Measurements from ENCODE around the gene TTLL11.

DNA sequence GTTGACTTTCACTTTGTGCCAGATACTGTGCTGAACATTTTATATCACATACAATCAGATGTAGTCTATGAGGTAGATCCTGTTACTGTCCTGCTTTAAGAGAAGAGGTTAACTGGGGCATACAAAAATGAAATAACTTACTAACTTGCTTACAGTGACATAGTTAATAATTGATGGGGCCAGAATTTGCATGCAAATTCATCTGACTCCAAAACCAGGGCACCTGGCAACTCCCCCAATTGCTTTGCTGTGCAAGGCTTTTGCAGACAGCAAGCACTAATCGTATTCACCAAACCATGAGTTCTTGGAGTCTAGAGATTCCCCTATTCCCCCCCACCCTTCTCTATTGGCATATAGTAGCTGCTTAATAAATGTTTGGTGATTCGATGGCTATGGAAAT, 155.9 kb downstream of the TTLL11 start:
- TF ChIP-seq EP300 (IDR thresholded peaks at IDR 0.05), result no peak
- TF ChIP-seq POLR2A (IDR thresholded peaks at IDR 0.05; ENCODE audit: low read depth), result no peak
- TF ChIP-seq, protein P1, sequence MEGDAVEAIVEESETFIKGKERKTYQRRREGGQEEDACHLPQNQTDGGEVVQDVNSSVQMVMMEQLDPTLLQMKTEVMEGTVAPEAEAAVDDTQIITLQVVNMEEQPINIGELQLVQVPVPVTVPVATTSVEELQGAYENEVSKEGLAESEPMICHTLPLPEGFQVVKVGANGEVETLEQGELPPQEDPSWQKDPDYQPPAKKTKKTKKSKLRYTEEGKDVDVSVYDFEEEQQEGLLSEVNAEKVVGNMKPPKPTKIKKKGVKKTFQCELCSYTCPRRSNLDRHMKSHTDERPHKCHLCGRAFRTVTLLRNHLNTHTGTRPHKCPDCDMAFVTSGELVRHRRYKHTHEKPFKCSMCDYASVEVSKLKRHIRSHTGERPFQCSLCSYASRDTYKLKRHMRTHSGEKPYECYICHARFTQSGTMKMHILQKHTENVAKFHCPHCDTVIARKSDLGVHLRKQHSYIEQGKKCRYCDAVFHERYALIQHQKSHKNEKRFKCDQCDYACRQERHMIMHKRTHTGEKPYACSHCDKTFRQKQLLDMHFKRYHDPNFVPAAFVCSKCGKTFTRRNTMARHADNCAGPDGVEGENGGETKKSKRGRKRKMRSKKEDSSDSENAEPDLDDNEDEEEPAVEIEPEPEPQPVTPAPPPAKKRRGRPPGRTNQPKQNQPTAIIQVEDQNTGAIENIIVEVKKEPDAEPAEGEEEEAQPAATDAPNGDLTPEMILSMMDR (IDR thresholded peaks at IDR 0.05), result no peak
- no peak for TF ChIP-seq POLR2AphosphoS5 (IDR thresholded peaks at IDR 0.05)

Measured in esophagus muscularis mucosa (tissue), 4 donors.